Measurements from ENCODE around the gene ZNF397. TPM values are rescaled to one million over a fixed set of nuclear protein-coding genes. Genes with fewer than 3 reads are reported as not detected.
"Not testable (repeated sequence)": the region's sequence is repeated elsewhere in the genome, so short reads cannot be mapped to it uniquely, and the experiment has no call there.

ZNF397 gene
- total RNA-seq = 19.2 and 22.6 TPM in 2 replicates

DNA sequence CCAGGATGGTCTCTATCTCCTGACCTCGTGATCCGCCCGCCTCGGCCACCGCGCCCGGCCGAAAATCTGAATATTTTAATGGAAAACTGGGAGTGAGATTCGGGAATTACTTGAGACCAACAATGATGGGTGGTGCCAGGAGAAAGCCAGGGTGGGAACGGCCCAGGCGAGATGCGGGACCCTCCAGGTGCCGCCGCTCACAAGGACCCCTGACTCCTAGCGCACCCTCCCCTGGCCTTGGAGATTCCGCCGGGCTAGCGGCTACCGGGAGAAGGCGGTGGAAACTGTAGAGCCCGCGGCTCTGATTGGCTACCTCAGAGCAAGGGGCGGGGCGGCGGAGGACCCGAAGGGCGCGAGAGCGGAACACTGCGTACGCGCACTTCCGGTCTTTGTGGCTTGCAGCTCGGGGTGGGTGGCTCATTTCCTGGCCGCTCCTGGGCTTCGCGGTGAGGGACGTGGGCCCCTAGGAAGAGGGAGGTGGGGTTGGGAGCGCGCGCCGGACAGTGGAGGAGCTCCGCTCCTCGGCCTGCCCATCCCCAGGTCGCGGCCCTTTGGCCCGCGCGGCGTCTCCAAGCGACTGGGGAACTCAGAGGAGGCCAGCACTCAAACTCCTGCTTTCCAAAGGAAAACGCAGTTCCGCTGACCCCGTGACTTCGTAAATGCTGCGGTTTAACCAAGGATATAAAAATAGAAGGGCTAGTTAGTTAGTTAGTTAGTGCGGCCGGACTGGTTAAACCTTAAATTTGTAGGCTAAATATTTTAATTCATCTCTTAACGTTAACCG lies at the start of gene ZNF397:
TSS of gene ZNF397 (plus strand) at position 371 of the 784 bp plus-strand sequence. CDS start 1,437 bp downstream, outside the sequence.
- Mint-ChIP-seq H3K9me3 (peaks cover 24% of the 10 kb centered on the region), H3K27ac (peak within 1 kb of the TSS; percentile 98), H3K4me3 (peak within 1 kb of the TSS; percentile 96), H3K4me1 (peaks cover 12% of the 10 kb centered on the region), H3K36me3 (ENCODE audit: low read depth) (peaks cover 42% of the 10 kb centered on the region), H3K27me3 (no peaks in the 10 kb centered on the region)
- peak; percentile 99 for DNase-seq
- intact Hi-C loops (cut with micrococcal nuclease) = loop anchor here (1.0 to 5.0 kb wide), 14 partner anchors 26 to 731 kb away; partner anchors contain the start of genes GALNT1, INO80C, MAPRE2 and RMP24

DNA sequence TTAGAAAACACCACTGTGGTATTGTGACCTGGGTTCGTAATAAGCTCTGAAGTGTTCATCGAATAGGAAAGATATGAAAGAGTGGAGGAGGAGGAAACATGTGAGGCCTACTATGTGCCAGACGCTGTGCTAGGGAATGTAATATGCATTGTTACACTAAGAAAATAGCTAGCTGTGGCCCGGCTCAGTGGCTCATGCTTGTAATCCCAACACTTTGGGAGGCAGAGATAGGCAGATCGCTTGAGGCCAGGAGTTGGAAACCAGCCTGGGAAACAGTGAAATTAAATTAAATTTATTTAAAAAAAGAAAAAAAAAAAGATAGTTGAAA lies 49.2 kb upstream of the ZNF397 start:
- Mint-ChIP-seq H3K4me3 (no peak overlapping the region), H3K36me3 (ENCODE audit: low read depth) (no peaks in the 10 kb centered on the region), H3K4me1 (no peaks in the 10 kb centered on the region), H3K9me3 (no peaks in the 10 kb centered on the region), H3K27me3 (no peaks in the 10 kb centered on the region), H3K27ac (no peak overlapping the region)
- DNase-seq = no peak
- intact Hi-C loops (cut with micrococcal nuclease) = no loop called here

DNA sequence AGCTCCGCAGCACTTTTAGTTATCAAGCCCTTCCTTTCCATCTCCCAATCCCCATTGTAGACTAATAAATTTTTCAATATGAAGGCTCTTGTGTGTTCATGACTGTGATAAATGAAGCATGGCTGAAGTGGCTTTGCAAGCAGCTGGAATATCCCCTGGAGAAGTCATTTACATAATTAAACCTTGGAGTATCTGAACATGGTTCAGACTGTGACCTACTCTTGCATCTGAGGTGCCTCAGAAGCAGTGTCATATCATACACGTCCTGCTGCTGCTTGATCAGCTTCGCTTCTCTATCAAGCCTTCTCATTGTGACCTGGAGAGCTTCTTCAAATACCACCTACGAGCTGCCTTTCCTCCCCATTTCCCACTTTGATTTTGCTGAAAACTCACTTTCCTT lies 48.4 kb upstream of the ZNF397 start:
- DNase-seq = no peak
- no peaks in the 10 kb centered on the region for H3K27me3 Mint-ChIP-seq
- intact Hi-C loops (cut with micrococcal nuclease) = no loop called here
- H3K4me1 Mint-ChIP-seq = no peaks in the 10 kb centered on the region
- H3K4me3 Mint-ChIP-seq = no peak overlapping the region
- H3K9me3 Mint-ChIP-seq = no peaks in the 10 kb centered on the region
- no peak overlapping the region for H3K27ac Mint-ChIP-seq
- H3K36me3 Mint-ChIP-seq (ENCODE audit: low read depth) = no peaks in the 10 kb centered on the region

- H3K4me1 Mint-ChIP-seq = no peaks in the 10 kb centered on the region
Measured at GRCh38 chr18:35193316-35193715, 47.5 kb upstream of the ZNF397 start.

GRCh38 chr18:35197296-35197695 lies 43.5 kb upstream of the ZNF397 start:
- Mint-ChIP-seq H3K4me3 (no peak overlapping the region), H3K27ac (no peak overlapping the region), H3K9me3 (no peaks in the 10 kb centered on the region), H3K4me1 (no peaks in the 10 kb centered on the region), H3K27me3 (peaks cover 3% of the 10 kb centered on the region), H3K36me3 (ENCODE audit: low read depth) (no peaks in the 10 kb centered on the region)
- DNase-seq = no peak
- intact Hi-C loops (cut with micrococcal nuclease) = no loop called here

More at GRCh38 chr18:35193316-35193715, 47.5 kb upstream of the ZNF397 start:
- H3K4me3 Mint-ChIP-seq = no peak overlapping the region
- H3K9me3 Mint-ChIP-seq = no peaks in the 10 kb centered on the region
- H3K27ac Mint-ChIP-seq = no peak overlapping the region
- H3K27me3 Mint-ChIP-seq = no peaks in the 10 kb centered on the region
- intact Hi-C loops (cut with micrococcal nuclease) = no loop called here
- no peaks in the 10 kb centered on the region for H3K36me3 Mint-ChIP-seq (ENCODE audit: low read depth)
- DNase-seq = no peak

DNA sequence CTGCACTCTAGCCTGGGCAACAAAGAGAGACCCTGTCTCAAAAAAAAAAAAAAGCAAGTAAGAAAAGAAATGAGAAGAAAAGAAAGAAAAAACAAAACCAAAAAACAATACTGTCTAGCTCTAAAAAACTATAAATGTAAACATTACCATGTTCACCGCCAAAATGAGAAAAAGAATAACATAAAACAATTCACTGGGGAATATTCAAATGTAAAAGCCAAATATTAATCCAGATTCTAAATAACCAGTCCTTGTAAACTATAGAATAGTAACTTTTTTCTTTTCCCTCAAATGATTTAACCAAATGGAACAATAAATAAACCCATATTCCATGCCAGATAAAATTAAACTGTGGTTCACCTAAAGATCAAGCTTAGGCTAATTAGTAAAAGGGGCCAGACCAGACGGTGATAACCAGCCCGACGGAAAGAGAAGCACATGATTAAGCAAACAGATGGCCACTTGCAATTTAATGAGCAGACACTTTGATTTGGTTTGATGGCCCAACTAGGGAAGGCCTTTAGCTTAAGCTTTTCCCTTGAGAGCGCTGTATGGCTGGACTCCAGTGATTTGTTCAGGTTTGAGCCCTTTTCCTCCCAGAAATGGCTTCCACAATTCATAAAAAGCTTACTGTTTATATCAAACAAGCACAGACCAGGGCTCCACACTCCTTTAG lies 39.4 kb upstream of the ZNF397 start:
- intact Hi-C loops (cut with micrococcal nuclease) = no loop called here
- no peak overlapping the region for H3K27ac Mint-ChIP-seq
- peaks cover 13% of the 10 kb centered on the region for H3K9me3 Mint-ChIP-seq
- DNase-seq = no peak
- no peaks in the 10 kb centered on the region for H3K36me3 Mint-ChIP-seq (ENCODE audit: low read depth)
- no peaks in the 10 kb centered on the region for H3K4me1 Mint-ChIP-seq
- H3K27me3 Mint-ChIP-seq = peaks cover 3% of the 10 kb centered on the region
- H3K4me3 Mint-ChIP-seq = no peak overlapping the region

GRCh38 chr18:35203067-35203466 lies 37.8 kb upstream of the ZNF397 start:
- DNase-seq = no peak
- Mint-ChIP-seq H3K36me3 (ENCODE audit: low read depth) (no peaks in the 10 kb centered on the region), H3K9me3 (peaks cover 13% of the 10 kb centered on the region), H3K27me3 (peaks cover 3% of the 10 kb centered on the region), H3K4me1 (no peaks in the 10 kb centered on the region), H3K4me3 (no peak overlapping the region), H3K27ac (no peak overlapping the region)
- intact Hi-C loops (cut with micrococcal nuclease) = no loop called here

DNA sequence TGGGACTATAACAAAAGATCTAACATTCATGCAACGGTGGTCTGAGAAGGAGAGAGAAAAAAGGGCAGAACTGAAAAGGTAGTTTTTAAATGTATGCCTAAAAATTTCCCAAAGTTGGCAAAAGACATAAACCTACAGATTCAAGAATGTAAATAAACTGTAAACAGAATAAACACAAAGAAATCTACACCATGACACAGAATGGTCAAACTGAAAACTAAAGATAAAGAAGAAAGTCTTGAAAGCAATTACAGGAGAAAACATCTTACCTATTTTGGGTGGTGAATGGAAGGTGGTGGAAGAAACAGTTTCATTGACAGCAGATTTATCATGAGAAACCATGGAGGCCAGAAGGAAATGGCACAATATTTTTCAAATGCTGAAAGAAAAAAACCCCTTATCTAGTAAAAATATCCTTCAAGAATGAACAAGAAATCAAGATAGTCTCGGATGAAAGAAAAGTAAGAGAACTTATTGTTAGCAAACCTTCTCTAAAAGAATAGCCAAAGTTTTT lies 35.6 kb upstream of the ZNF397 start:
- no peak overlapping the region for H3K4me3 Mint-ChIP-seq
- H3K9me3 Mint-ChIP-seq = peaks cover 13% of the 10 kb centered on the region
- no peaks in the 10 kb centered on the region for H3K27me3 Mint-ChIP-seq
- intact Hi-C loops (cut with micrococcal nuclease) = no loop called here
- DNase-seq = no peak
- no peak overlapping the region for H3K27ac Mint-ChIP-seq
- no peaks in the 10 kb centered on the region for H3K4me1 Mint-ChIP-seq
- H3K36me3 Mint-ChIP-seq (ENCODE audit: low read depth) = no peaks in the 10 kb centered on the region

GRCh38 chr18:35205746-35206458 lies 34.9 kb upstream of the ZNF397 start:
- DNase-seq; H3K27ac Mint-ChIP-seq; intact Hi-C loops (cut with micrococcal nuclease); H3K36me3 Mint-ChIP-seq (ENCODE audit: low read depth); H3K27me3 Mint-ChIP-seq; H3K4me3 Mint-ChIP-seq; H3K4me1 Mint-ChIP-seq: not testable (repeated sequence)
- peaks cover 13% of the 10 kb centered on the region for H3K9me3 Mint-ChIP-seq

- Mint-ChIP-seq H3K27me3 (peaks cover 5% of the 10 kb centered on the region), H3K4me3 (no peak overlapping the region), H3K27ac (no peak overlapping the region), H3K9me3 (no peaks in the 10 kb centered on the region), H3K4me1 (no peaks in the 10 kb centered on the region), H3K36me3 (ENCODE audit: low read depth) (no peaks in the 10 kb centered on the region)
- intact Hi-C loops (cut with micrococcal nuclease) = no loop called here
- no peak for DNase-seq
Measured at GRCh38 chr18:35215026-35215425, 25.8 kb upstream of the ZNF397 start.

DNA sequence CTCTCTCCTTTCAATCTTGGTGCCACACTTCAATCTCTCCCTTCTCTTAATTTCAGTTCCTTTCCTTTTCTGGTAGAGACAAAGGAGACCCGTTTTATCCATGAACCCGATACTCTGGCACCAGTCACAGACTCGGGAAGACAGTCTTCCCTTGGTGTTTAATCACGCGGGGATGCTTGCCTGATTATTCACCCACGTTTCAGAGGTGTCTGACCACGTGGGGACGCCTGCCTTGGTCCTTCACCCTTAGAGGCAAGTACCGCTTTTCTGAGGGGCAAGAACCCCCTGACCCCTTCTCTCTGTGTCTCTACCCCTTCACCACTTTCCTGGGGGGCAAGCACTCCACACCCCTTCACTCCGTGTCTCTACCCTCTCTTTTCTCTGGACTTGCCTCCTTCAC lies 24.2 kb upstream of the ZNF397 start:
- H3K4me1 Mint-ChIP-seq; DNase-seq; H3K27me3 Mint-ChIP-seq; intact Hi-C loops (cut with micrococcal nuclease); H3K9me3 Mint-ChIP-seq; H3K4me3 Mint-ChIP-seq; H3K27ac Mint-ChIP-seq; H3K36me3 Mint-ChIP-seq (ENCODE audit: low read depth): not testable (repeated sequence)

DNA sequence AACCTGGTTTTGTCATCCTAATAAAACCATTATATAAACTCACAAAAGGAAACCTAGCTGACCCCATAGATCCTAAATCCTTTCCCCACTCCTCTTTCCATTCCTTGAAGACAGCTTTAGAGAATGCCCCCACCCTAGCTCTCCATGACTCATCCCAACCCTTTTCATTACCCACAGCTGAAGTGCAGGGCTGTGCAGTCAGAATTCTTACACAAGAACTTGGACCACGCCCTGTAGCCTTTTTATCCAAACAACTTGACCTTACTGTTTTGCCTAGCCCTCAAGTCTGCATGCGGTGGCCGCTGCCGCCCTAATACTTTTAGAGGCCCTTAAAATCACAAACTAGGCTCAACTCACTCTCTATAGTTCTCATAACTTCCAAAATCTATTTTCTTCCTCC lies 21.5 kb upstream of the ZNF397 start:
- peaks cover 13% of the 10 kb centered on the region for H3K27me3 Mint-ChIP-seq
- H3K9me3 Mint-ChIP-seq; H3K27ac Mint-ChIP-seq; H3K4me1 Mint-ChIP-seq; DNase-seq; H3K4me3 Mint-ChIP-seq; H3K36me3 Mint-ChIP-seq (ENCODE audit: low read depth); intact Hi-C loops (cut with micrococcal nuclease): not testable (repeated sequence)

- no peaks in the 10 kb centered on the region for H3K36me3 Mint-ChIP-seq (ENCODE audit: low read depth)
- H3K27me3 Mint-ChIP-seq = peaks cover 13% of the 10 kb centered on the region
Measured at GRCh38 chr18:35220424-35220823, 20.4 kb upstream of the ZNF397 start.

DNA sequence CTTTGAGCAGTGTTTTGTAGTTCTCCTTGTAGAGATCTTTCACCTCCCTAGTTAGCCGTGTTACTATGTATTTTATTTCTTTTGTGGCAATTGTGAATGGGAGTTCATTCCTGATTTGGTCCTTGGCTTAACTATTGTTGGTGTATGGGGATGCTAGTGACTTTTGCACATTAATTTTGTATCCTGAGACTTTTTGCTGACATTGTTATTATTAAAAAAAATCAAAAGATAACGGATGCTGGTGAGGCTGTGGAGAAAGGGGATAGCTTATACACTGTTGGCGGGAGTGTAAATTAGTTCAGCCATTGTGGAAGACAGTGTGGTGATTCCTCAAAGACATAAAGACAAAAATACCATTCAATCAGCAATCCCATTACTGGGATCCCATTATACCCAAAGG lies 17.0 kb upstream of the ZNF397 start:
- Mint-ChIP-seq H3K27me3 (peaks cover 13% of the 10 kb centered on the region), H3K4me1 (no peaks in the 10 kb centered on the region), H3K4me3 (no peak overlapping the region), H3K27ac (no peak overlapping the region), H3K36me3 (ENCODE audit: low read depth) (no peaks in the 10 kb centered on the region), H3K9me3 (no peaks in the 10 kb centered on the region)
- intact Hi-C loops (cut with micrococcal nuclease) = no loop called here
- DNase-seq = no peak

More at GRCh38 chr18:35220424-35220823, 20.4 kb upstream of the ZNF397 start:
- intact Hi-C loops (cut with micrococcal nuclease) = no loop called here
- Mint-ChIP-seq H3K9me3 (no peaks in the 10 kb centered on the region), H3K4me3 (no peak overlapping the region), H3K27ac (no peak overlapping the region), H3K4me1 (no peaks in the 10 kb centered on the region)
- no peak for DNase-seq
